Measurements from ENCODE around the gene TCERG1L.

DNA sequence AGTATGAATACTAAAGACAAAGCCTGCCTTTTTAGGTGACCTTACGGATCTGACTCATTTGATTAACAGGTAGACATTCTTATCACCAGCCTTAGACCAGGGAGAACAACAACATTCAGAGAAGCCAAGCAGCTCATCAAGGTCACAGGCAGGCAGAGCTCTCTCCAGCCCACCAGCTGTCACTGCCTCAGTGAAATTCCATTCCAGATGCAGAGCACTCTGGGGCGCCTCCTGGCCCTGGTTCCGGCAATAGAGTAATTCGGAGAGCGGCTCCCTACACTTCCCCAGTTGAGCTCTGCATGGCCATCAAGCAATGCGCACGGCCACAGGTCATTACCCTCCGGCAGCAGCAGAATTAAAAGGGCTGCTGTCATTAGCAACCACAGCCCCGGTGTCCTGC lies 164.7 kb downstream of the TCERG1L start:
- TF ChIP-seq KLF6 (CRISPR knock-in tag; IDR thresholded peaks at IDR 0.05; ENCODE audit: borderline replicate concordance) (no peak), DIDO1 (tag; IDR thresholded peaks at IDR 0.05; ENCODE audit: low read depth) (no peak), RBBP5 (IDR thresholded peaks at IDR 0.05; ENCODE audit: borderline replicate concordance, insufficient read depth, low read length, poor library complexity, severe bottlenecking) (no peak), ZNF121 (CRISPR knock-in tag; conservative IDR thresholded peaks at IDR 0.05) (no peak), ZNF274 (IDR thresholded peaks at IDR 0.05; ENCODE audit: borderline replicate concordance, low read depth, low read length) (no peak), SMARCC2 (IDR thresholded peaks at IDR 0.05; ENCODE audit: low read depth) (no peak), CREB1 (IDR thresholded peaks at IDR 0.05) (no peak), CREB1 (CRISPR knock-in tag; IDR thresholded peaks at IDR 0.05) (no peak), SRSF3 (IDR thresholded peaks at IDR 0.05; ENCODE audit: insufficient read depth, low read length) (no peak), L3MBTL2 (IDR thresholded peaks at IDR 0.05) (no peak), CHCHD3 (CRISPR knock-in tag; IDR thresholded peaks at IDR 0.05) (no peak)
- TF ChIP-seq, protein P1, sequence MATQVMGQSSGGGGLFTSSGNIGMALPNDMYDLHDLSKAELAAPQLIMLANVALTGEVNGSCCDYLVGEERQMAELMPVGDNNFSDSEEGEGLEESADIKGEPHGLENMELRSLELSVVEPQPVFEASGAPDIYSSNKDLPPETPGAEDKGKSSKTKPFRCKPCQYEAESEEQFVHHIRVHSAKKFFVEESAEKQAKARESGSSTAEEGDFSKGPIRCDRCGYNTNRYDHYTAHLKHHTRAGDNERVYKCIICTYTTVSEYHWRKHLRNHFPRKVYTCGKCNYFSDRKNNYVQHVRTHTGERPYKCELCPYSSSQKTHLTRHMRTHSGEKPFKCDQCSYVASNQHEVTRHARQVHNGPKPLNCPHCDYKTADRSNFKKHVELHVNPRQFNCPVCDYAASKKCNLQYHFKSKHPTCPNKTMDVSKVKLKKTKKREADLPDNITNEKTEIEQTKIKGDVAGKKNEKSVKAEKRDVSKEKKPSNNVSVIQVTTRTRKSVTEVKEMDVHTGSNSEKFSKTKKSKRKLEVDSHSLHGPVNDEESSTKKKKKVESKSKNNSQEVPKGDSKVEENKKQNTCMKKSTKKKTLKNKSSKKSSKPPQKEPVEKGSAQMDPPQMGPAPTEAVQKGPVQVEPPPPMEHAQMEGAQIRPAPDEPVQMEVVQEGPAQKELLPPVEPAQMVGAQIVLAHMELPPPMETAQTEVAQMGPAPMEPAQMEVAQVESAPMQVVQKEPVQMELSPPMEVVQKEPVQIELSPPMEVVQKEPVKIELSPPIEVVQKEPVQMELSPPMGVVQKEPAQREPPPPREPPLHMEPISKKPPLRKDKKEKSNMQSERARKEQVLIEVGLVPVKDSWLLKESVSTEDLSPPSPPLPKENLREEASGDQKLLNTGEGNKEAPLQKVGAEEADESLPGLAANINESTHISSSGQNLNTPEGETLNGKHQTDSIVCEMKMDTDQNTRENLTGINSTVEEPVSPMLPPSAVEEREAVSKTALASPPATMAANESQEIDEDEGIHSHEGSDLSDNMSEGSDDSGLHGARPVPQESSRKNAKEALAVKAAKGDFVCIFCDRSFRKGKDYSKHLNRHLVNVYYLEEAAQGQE (IDR thresholded peaks at IDR 0.05; ENCODE audit: borderline replicate concordance), result no peak
- TF ChIP-seq, protein P1 (CRISPR knock-in tag; IDR thresholded peaks at IDR 0.05; ENCODE audit: low read depth), result no peak
- TF ChIP-seq, protein P2, sequence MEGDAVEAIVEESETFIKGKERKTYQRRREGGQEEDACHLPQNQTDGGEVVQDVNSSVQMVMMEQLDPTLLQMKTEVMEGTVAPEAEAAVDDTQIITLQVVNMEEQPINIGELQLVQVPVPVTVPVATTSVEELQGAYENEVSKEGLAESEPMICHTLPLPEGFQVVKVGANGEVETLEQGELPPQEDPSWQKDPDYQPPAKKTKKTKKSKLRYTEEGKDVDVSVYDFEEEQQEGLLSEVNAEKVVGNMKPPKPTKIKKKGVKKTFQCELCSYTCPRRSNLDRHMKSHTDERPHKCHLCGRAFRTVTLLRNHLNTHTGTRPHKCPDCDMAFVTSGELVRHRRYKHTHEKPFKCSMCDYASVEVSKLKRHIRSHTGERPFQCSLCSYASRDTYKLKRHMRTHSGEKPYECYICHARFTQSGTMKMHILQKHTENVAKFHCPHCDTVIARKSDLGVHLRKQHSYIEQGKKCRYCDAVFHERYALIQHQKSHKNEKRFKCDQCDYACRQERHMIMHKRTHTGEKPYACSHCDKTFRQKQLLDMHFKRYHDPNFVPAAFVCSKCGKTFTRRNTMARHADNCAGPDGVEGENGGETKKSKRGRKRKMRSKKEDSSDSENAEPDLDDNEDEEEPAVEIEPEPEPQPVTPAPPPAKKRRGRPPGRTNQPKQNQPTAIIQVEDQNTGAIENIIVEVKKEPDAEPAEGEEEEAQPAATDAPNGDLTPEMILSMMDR (IDR thresholded peaks at IDR 0.05 in 2 of 3, conservative IDR thresholded peaks at IDR 0.05 in 1 of 3; ENCODE audit: insufficient read depth in 2 of 3, low read depth in 1 of 3, low read length in 3 of 3), result no peak
- TF ChIP-seq, protein P3, sequence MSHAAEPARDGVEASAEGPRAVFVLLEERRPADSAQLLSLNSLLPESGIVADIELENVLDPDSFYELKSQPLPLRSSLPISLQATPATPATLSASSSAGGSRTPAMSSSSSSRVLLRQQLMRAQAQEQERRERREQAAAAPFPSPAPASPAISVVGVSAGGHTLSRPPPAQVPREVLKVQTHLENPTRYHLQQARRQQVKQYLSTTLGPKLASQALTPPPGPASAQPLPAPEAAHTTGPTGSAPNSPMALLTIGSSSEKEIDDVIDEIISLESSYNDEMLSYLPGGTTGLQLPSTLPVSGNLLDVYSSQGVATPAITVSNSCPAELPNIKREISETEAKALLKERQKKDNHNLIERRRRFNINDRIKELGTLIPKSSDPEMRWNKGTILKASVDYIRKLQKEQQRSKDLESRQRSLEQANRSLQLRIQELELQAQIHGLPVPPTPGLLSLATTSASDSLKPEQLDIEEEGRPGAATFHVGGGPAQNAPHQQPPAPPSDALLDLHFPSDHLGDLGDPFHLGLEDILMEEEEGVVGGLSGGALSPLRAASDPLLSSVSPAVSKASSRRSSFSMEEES (CRISPR knock-in tag; IDR thresholded peaks at IDR 0.05), result no peak
- TF ChIP-seq, protein P4, sequence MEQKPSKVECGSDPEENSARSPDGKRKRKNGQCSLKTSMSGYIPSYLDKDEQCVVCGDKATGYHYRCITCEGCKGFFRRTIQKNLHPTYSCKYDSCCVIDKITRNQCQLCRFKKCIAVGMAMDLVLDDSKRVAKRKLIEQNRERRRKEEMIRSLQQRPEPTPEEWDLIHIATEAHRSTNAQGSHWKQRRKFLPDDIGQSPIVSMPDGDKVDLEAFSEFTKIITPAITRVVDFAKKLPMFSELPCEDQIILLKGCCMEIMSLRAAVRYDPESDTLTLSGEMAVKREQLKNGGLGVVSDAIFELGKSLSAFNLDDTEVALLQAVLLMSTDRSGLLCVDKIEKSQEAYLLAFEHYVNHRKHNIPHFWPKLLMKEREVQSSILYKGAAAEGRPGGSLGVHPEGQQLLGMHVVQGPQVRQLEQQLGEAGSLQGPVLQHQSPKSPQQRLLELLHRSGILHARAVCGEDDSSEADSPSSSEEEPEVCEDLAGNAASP (IDR thresholded peaks at IDR 0.05), result no peak
